LNCaP clone FGC (cell line): ENCODE results near the gene RNF166.

Experiments used
- DNase-seq: peaks from one replicate; pipeline ENCODE4 v3.0.0-alpha.2; 2011; ENCODE audit warnings: low read depth
- H3K4me3 ChIP-seq: 2 replicates; pipeline ENCODE4 v1.5.1; 2011; ENCODE audit warnings: mild to moderate bottlenecking, low read depth, low read length, control low read depth
- TF ChIP-seq, protein P1 (sequence below): IDR thresholded peaks from 2 replicates; pipeline ENCODE4 v1.5.1; 2012; ENCODE audit warnings: mild to moderate bottlenecking; ENCODE audit not compliant: control insufficient read depth, insufficient read depth; ENCODE audit errors: extremely low read depth

RNF166 gene

GRCh38 chr16:88727871-88728270 lies 21.7 kb upstream of the RNF166 start:
- TF ChIP-seq, protein P1, sequence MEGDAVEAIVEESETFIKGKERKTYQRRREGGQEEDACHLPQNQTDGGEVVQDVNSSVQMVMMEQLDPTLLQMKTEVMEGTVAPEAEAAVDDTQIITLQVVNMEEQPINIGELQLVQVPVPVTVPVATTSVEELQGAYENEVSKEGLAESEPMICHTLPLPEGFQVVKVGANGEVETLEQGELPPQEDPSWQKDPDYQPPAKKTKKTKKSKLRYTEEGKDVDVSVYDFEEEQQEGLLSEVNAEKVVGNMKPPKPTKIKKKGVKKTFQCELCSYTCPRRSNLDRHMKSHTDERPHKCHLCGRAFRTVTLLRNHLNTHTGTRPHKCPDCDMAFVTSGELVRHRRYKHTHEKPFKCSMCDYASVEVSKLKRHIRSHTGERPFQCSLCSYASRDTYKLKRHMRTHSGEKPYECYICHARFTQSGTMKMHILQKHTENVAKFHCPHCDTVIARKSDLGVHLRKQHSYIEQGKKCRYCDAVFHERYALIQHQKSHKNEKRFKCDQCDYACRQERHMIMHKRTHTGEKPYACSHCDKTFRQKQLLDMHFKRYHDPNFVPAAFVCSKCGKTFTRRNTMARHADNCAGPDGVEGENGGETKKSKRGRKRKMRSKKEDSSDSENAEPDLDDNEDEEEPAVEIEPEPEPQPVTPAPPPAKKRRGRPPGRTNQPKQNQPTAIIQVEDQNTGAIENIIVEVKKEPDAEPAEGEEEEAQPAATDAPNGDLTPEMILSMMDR, result no peak

GRCh38 chr16:88726981-88727380 lies 20.8 kb upstream of the RNF166 start:
- DNase-seq, result no peak
- H3K4me3 ChIP-seq, result no peak overlapping the region
- TF ChIP-seq, protein P1, result no peak

More at GRCh38 chr16:88727871-88728270, 21.7 kb upstream of the RNF166 start:
- peak; percentile 89 for DNase-seq
- no peak overlapping the region for H3K4me3 ChIP-seq

DNA sequence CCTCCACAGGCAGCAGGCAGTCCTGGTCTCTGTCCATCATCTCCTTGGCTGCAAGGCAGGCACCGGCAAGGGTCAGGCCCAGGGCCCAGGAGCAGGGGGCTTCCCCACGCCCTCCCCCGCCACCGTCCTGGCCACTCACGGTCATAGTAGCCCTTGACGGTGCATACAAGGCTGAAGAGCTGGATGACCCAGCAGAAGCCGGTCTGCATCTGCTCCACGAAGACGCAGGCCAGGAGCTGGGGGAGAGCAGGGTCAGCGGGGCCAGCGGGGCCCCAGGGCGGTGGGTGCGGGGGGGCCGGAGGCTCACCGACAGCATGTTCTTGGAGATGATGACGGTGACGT lies 20.2 kb upstream of the RNF166 start:
- no peak for DNase-seq
- TF ChIP-seq, protein P1, result no peak
- no peak overlapping the region for H3K4me3 ChIP-seq

- TF ChIP-seq, protein P1, result no peak
- H3K4me3 ChIP-seq, result no peak overlapping the region
- DNase-seq, result no peak
These were observed 19.6 kb upstream of the RNF166 start for GRCh38 chr16:88725609-88726407.

DNA sequence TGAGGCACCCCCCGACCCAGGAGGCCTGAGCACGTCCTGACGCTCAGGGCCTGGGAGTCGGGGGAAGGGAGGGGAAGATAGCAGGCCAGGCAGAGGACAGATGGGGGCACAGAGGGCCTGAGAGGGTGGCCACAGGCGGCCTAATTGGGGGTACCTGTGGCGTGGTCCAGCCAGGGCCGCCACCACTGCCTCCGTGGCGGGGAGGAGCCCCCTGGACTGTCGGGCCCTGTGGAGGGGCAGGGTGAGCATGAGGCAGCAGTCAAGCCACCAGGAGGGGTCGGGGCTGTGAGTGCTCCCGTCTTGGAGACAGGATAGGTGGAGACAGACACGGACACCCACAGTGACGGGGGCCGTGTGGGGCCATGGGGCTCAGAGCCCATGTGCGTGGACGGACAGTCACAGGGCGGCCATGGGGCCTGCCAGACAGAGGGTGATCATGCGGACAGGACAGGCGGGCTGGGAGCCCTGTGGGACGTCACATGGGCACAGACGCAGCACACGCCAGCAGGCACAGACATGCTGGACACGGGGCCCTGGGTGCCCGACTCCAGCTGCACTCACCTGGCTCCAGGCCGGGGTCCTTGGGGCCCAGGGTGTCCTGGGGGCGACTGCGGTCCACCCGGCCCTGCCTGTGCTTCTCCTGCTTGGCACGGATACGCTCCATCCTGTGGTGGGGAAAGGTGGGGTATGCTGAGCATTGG lies 18.8 kb upstream of the RNF166 start:
- no peak overlapping the region for H3K4me3 ChIP-seq
- TF ChIP-seq, protein P1, result no peak
- DNase-seq, result no peak

DNA sequence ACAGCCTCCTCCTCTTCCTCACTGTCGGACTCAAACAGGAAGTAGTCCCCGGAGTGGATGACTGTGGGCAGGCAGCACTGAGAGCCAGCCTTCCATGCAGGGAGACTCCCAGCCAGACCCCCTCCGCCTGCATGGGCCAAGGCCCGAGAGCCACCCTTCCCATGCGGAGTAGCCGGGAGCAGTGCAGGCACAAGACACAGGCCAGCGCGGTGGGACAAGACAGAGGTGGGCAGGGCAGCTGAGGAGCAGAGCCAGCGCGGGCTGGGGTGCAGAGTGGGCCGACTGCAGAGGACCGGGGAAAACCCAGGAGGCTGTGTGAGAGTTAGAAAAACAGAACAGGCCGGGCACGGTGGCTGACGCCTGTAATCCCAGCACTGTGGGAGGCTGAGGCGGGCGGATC lies 17.7 kb upstream of the RNF166 start:
- DNase-seq, result no peak
- no peak overlapping the region for H3K4me3 ChIP-seq
- TF ChIP-seq, protein P1, result no peak
